Femur (tissue), 1 donor: ENCODE measurements around the gene CTTNBP2NL.

ENCODE experiments used
- DNase-seq: peaks from one replicate; pipeline ENCODE4 v3.0.0-alpha.2; 2017

The CTTNBP2NL gene, protein sequence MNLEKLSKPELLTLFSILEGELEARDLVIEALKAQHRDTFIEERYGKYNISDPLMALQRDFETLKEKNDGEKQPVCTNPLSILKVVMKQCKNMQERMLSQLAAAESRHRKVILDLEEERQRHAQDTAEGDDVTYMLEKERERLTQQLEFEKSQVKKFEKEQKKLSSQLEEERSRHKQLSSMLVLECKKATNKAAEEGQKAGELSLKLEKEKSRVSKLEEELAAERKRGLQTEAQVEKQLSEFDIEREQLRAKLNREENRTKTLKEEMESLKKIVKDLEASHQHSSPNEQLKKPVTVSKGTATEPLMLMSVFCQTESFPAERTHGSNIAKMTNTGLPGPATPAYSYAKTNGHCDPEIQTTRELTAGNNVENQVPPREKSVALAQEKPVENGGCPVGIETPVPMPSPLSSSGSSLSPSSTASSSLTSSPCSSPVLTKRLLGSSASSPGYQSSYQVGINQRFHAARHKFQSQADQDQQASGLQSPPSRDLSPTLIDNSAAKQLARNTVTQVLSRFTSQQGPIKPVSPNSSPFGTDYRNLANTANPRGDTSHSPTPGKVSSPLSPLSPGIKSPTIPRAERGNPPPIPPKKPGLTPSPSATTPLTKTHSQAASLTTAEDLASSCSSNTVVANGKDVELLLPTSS

DNA sequence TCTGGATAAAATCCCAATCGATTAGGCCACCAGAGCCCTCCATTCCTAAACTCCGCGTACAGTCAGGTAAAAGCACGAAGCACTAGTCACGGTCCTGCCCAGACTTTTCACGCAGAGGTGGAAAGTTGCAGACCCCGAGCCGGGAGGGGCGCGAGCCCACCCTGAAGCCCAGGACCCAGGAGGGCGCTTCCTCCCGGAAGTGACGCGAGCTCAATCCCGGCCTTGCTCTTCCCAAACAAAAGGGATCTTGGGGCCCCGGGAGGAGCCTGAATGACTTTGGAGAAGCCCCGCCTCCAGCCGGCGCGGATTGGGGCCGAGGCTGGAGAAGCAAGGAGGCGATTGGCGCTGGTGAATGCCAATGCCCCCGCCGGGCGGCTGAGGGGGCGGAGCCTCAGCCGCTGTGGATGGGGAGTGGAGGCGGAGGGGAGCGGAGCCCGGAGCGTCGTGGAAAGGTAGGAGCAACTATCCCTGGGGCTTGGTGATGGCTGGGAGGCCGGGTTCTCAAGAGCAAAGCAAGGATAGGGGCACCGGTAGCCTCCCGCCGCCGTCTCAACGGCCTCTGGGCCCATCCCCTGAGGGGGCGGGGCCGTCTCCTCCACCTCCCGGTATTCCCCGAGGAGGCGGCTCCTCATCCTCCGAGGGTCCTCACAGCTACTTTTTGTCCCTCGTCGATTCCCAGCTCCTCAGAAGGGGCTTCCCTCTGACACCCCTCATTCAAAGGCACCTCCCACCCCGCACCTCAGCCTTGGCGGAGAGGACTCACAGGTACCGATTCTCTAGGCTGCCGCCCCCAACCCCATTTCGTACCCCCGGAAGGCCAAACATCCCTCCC is at the start of gene CTTNBP2NL:
Gene CTTNBP2NL (plus strand): TSS at position 394 of the 832 bp plus-strand sequence. CDS start 19,952 bp downstream, outside the sequence.
- DNase-seq, result peak; percentile 98

DNA sequence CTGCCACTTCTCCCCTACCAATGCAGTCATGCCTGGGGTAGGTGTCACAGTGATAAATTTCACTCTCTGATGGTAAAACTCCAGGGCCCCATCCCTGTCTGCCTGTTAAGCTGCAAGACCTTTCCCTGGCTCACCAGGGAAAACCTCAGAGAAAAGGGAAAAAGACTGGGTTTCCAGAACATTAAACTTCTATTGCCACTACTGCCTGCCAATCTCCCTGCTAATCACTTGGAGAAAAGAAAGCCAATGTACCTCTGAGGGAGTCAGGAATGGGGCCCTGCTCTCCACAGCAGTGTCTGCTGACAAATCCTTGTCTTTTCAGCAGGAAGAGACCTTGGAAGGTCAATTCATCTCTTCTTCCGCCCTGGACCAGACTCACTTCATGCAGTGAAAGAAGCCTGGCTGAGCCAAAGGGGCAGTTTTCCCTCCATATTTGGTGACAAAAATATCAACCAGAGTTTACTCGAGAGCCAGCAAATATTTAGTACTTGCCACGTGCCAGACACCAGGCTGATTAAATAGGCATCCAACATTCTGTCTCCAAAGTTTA is 49.1 kb upstream of the CTTNBP2NL start:
- DNase-seq, result no peak

DNA sequence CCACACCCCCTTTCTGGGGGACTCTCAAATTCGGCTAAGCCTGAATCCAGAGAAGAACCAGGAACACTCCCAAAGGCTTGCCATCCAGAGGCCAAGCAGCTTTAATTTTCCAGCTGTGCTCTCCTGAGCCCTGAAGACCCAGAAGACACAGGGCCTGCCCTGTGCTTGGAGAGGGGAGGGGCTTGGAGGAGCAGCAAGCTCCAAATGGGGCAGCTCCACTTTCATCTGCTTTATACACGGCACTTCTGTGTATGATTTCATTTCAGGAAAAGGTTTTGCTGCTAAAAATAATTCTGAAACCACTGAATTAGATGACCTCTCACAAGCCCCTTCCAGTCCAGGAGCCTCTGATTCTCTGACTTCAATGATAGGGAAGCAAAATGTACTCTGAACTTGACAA is 39.2 kb upstream of the CTTNBP2NL start:
- no peak for DNase-seq

DNA sequence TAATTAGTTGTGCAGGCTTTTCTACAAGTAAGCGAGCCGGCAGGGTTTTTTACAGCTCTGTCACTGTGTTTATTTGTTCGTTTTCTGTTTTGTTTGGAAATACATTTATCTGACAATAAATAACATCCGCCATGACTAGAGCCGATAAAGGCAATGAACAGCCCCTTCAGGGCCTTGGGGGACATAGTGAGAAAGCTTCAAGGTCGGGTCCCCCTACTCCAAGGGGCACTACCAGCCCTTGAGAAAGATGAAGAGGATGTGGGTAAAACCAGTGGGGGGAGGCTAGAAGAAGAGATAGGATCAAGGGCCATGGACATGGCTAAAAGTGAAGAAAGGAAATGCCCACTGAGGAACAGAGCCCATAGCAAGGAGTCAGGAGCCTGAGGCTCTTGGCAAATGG is 38.5 kb upstream of the CTTNBP2NL start:
- DNase-seq, result no peak

DNA sequence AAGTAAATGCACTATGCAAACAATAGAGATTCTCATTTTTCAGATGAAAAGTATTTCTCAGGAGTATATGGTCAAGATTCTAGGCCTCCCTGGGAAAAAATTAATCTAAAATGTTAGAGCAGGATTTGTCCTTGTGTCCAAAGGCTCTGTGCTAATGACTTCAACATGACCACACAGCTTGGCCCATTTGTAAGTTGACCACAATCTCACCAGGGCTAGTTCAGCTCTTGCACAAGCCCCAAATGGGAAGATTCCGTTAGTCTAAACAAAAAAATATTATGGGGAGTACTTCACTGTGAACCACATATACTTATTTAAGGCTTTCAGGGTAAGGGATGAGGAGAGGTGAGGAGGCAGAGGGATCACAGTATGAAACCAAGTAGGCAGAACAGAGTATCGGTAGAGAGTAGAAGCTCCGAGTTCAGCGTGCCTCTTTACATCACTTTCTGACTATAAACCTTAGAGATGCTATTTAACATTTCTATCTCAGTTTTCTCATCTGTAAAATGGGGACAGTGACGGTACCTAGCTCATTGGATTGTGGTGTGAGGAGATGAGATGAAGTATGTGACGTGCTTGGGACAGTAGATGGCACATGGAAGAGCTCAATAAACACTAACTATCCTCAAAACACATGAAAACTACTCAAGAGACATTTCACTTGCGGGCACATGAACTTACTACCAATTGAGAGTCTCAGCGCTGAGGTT is 37.8 kb upstream of the CTTNBP2NL start:
- DNase-seq, result no peak

DNA sequence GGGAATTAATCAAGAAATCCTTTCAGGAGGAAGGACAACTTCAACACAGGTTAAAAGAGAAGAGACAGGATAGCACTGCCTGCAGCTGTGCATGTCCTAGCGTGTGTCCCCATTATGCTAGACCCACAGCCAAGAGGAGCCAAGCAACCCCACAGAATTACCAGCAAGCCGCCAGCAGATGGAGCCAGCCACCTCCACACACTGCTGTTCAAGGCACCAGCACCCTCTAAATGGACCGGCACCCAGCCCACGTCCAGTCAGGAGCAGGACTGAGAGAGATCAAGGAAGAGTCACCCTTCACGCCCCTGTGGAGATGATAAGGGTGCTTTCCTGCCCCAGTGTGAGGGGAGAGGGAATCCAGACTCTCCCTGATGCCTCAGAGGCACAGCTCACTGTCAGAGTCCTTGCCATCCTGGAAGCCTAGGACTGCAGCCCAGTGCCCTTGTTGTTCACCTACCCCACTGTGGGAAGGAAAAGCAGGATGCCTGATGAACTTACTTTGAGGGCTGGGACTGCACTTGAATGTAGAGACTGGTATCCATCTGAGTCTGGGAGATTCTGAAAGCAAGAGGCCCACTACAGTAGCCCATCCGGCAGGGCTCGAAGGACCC is 37.1 kb upstream of the CTTNBP2NL start:
- DNase-seq, result peak; percentile 53

DNA sequence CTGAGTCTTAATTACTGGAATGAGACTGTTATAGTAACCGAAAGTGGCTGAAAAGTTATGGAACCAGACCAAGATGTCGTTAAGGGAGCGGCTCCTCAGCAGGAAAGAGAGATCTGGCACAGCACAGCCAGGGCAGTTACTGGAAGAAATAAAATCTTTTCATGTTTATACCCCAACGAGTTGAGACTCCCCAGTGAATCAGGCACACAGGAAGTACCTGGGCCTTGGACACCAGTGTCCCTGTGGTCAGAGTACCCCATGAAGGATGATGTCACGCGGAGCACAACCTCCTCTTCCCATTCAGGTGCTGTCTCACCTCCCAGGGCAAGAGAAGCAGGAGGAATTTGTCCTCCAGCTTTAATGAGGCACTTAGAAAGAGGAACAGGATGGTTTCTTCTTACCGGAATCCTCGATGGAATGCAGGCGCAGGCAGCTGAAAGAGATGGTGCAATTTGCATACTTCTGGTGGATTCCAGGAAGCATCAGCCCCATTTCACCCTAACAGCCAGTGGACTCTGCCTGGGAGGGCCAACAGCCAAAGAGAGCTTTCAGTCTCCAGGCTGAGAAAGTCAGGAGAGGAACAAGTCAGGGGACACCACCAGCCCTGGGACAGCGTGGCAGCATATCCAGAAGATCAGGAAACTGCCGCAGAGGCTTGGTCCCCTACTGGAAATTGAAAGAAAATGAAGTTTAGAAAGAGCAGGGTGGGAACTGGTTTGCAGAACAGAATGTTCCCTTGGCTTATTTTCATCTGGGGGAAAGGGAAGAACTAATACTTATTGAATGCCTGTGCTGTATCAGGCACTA is 35.9 kb upstream of the CTTNBP2NL start:
- peak; percentile 38 for DNase-seq

DNA sequence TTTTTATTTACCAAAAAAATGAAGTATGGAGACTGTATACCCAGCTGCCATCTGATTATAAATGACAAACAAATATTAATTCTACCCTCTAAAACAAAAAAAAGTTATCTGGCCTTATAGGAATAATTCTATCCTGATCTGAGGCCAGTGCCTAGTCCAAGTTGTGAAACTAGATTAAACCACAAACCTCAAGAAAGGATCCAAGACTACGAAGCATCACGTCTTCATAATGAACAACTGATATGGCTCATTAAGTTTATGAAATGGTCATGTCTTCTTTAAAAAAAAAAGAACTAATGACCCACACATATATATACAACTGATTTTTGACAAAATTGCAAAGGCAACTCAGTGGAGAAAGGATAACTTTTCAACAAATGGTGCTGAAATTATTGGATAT is 32.4 kb upstream of the CTTNBP2NL start:
- no peak for DNase-seq

DNA sequence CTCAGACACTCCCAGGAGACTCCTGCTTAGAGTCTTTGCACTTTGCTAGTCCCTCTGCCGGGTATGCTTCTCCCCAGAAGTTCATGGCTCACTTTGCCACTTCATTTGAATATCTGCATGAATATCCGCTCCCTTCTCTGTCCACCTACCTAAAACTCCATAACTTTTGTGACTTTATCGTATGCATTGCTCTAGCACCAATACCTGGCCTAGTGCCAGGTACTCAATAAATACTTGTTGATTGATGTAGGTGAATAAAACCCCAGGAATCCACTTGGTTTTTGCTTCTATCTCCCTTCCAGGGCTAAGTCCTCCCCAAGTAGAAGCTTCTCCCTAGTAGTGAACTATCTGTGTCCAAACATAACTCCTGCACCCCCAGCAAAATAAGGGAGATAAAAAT is 27.8 kb upstream of the CTTNBP2NL start:
- DNase-seq, result no peak

DNA sequence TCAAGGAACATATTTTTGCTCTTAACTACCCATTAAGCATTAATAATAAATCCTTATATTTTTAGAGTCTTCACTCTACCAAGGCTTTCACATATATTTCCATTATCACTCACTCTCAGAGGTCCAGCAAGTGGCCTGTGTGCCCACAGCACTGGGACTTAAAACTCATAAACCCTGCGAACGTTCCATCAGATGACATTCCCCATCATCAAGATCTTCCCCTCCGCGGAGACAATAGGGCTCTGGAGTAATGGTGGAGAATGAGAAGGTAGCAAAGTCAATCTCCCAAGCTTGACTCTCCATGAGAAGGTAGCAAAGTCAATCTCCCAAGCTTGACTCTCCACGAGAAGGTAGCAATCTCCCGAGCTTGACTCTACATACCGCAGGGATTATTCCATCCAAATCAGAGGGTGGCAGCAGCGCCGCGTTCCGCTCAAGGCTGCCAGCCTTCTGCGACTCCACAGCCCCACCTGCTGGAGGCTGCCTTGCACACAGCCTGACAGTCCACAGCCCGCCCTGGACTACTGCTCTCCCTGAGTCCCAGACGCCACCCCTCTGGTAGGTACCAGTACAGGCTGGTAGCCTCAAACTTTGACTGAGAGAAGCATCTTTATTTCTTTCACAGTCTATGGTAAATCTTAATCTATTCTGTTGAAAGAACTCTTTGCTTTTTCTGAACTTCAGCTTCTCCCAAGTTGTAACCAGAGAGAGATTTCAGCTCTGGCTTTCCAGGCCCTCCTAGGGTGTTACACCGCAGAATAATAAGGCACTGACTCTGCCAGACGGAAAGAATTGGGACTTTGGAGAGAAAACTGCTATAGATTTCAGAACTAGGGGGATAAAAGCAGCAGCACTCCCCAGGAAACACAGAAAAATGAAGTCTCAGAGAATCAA is 26.4 kb upstream of the CTTNBP2NL start:
- peak; percentile 85 for DNase-seq

DNA sequence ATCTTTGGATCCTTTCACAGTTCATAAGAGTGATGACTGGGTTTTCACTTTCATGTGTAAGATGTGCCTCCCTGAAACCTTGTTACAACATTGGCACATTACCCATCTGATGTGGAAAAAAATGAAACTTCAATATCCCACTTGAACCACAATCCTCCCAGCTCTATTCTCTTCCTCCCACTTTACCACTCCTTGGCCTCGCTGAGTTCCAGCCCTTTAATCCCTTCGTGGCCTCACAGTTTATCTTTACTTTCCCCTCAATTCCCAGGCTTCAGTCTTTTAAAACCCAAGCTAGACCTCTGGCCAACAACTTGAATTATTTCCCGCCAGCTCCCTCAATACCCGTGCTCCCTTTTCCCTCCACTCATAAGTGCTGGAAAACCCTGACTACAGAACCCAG is 25.0 kb upstream of the CTTNBP2NL start:
- no peak for DNase-seq

DNA sequence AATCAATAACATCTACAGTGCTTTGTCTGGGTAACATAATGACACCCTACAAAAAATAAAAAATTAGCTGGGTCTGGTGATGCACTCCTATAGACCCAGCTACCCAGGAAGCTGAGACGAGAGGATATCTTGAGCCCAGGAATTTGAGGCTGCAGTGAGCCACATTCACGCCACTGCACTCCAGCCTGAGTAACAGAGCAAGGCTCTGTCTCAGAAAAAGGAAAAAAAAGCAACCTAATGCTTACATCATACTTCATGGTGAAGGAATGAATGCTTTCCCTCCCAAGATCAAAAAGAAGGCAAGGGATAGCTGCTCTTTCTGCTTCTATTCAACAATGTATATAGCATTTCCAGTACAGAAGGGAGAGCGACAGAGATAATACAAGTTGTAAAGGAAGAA is 24.2 kb upstream of the CTTNBP2NL start:
- DNase-seq, result no peak

DNA sequence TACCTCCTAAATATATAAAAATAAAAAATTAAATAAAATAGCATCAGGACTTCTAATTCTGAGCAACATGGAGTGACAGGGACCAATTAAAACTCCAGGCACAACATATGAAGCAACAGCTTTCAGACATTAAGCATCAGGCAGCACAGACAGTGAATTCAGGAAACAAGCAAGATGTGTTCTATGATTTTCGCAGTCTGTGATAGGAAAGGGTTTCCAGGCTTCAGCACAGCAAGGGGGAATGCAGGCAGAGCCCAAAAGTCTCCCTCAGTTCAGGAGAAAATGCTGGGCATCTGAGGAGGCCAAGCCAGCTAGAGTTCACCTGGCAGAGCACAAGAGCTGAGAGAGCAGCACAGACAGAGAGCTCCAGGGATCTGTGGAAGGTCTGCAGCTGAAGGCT is 22.2 kb upstream of the CTTNBP2NL start:
- no peak for DNase-seq

DNA sequence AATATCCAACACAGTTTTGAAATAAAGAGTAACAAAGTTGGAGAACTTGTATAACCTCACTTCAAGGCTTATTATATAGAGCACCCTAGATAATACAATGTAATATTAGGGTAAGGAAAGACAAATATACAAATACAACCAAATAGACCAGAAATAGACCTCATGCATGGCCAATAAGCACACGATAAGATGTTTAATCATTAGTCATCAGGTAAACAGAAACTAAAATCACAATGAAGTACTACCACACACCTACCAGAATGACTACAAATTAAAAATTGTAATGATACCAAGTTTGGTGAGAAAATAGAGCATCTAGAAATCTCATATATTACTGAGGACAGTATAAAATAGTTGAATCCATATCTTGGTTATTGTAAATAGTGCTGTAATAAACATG is 20.3 kb upstream of the CTTNBP2NL start:
- DNase-seq, result no peak

DNA sequence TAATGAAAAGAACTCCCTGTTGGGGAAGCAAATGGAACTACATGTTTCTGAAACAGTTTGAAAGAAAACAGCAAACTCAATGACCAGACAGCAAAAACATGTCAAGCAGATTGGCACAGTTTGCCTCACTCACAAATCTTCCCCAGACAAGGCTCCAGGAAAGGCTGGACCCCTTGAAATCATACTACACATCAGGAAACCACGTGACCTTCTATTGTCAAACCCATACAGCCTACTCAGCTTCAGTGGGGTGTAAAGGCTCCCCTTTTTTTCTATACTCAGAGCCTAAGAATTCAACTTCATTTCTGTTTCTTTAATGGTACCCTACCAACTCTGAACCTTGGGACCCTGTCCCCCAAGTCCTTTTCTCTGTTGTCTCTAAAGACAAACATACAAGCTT is 15.7 kb upstream of the CTTNBP2NL start:
- DNase-seq, result no peak

DNA sequence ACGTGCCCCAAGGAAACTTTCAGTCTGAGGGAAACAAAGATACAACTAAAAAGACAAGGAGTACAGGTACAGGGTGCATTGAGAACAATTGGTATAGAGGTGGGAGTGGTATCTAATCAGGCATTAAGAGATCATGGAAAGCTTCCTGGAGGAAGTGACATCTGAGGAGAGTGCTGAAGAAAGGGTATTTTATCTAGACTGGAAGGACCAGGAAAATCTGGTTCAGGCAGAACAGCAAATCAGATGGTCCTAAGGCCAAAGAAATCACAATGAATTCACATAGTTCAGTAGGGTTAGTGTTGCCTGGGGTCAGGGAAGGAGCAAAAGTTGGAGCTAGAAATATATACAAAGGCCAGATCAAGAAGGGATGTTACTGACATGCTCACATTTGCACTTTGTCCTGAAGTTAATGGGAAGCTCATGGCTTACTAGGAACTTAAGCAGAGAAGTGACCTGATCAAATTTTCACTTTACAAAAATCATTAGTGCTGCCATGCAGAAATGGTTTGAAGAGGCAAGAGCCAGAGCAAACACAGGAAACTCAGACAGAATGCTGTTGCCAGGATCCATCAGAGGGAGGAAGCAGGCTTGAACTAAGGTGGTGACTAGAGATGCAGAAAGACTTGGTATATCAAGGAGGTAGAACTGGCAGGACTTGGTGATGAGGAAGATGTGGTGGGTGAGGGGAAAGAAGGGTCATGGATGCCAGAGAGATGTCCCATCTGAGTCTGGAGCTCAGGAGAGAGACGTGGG is 14.5 kb upstream of the CTTNBP2NL start:
- DNase-seq, result no peak

DNA sequence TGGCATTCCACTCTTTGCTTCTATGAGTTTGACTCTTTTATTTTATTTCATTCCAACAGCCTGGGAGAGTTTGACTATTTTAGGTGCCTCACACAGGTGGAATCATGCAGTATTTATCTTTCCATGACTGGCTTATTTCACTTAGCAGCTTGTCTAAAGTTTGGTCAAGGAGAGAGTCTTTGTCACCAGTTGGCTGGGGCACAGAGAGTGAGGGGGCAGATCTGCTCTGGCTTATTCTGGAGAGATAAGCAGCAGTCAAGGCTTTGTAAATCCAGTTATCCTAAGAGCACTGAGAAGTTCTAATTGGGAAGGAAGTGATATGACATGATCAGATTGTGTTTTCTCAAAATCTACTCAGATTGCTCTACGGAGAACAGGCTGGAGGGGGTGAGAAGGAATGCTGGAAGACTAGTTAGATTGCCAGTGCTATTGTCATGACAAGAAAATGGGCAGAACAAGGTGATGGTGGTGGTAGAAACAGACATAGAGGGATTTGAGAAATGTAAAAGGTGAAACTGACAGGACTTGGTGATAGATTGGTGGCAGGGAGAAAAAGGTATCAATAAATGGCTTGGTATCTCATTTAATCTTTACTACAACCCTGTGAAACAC is 12.1 kb upstream of the CTTNBP2NL start:
- no peak for DNase-seq

DNA sequence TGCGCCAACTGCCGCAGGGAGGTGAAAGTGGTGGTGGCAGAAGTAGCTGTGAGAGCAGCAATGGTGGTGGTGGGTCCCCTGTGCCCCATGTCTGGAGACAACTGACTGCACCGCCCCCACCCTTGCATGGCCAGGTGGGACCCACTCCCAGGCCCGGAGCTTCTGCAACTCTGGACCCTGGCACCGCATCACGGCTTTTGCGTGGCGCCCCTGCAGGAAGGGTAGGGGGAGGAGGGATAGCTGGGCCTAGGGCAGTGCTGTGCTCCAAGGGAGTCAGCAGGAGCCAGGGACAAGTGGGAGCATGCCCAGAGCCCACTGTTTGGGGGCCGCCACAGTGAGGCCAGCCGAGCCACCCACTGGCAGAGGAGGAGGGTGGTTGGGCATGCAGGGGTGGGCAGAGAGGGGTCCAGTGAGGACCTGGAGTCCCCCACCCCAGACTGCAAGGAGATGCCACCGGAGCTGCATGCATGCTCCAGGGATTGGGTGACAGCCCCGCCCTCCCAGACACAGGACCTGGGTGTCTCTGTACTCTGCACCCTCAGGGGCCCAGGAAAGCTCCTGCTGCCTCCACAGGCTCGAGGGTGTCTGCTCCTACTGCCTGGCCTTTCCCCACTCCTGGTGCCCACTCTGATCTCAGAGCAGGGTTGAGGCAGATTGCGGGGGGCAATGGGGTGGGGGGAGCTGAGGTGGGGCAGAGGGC is 9.8 kb upstream of the CTTNBP2NL start:
- no peak for DNase-seq
